CD4-positive, alpha-beta memory T cell (primary cell): ENCODE results near the gene SIN3B. TPM values are rescaled to one million over a fixed set of nuclear protein-coding genes. Genes with fewer than 3 reads are reported as not detected.

Experiments
- CTCF ChIA-PET: fragments of 350-600 bp; sonication (Branson Sonifier 250); formaldehyde crosslinking; loops from one replicate; lab custom pipeline; 2021; ENCODE audit warnings: inconsistent platforms; ENCODE audit not compliant: partially characterized antibody; lab: Charles Lee
- POLR2A ChIA-PET: fragments of 350-600 bp; sonication (Branson Sonifier 250); formaldehyde crosslinking; loops from one replicate; lab custom pipeline; 2021; ENCODE audit not compliant: partially characterized antibody; lab: Charles Lee
- DNase-seq, 5 donors: peaks; one replicate each; pipeline versions ENCODE4 v3.0.0 to v3.0.0-alpha.2; 2020 to 2022; ENCODE audit warnings: mixed read lengths in 1 of 5
- H3K27ac ChIP-seq: one replicate; pipeline ENCODE4 v1.7.0; 2013; ENCODE audit warnings: low read depth, low read length
- H3K27me3 ChIP-seq: 2 replicates; pipeline ENCODE4 v1.7.0; 2013; ENCODE audit warnings: mild to moderate bottlenecking, low read length, moderate library complexity; ENCODE audit not compliant: insufficient read depth
- H3K36me3 ChIP-seq: 2 replicates; pipeline ENCODE4 v1.7.0; 2013; ENCODE audit warnings: mild to moderate bottlenecking, low read length, moderate library complexity; ENCODE audit not compliant: insufficient read depth
- H3K4me1 ChIP-seq: 2 replicates; pipeline ENCODE4 v1.7.0; 2013; ENCODE audit warnings: mild to moderate bottlenecking, low read length, moderate library complexity; ENCODE audit not compliant: insufficient read depth
- H3K4me3 ChIP-seq, 2 donors: one replicate each; pipeline ENCODE4 v1.7.0; 2013; ENCODE audit warnings: low read length in 2 of 2, mild to moderate bottlenecking in 1 of 2
- H3K9me3 ChIP-seq, 2 donors: one replicate each; pipeline ENCODE4 v1.7.0; 2013; ENCODE audit warnings: low read length in 2 of 2, control low read depth in 1 of 2; ENCODE audit not compliant: control insufficient read depth in 1 of 2
- H3K27ac Mint-ChIP-seq, 7 donors: one replicate each; pipeline ENCODE4 v1.8.0; 2020 to 2021; ENCODE audit warnings: mixed read lengths in 7 of 7, mild to moderate bottlenecking in 6 of 7, inconsistent platforms in 3 of 7, moderate library complexity in 3 of 7
- H3K27me3 Mint-ChIP-seq, 2 donors: one replicate each; pipeline ENCODE4 v1.8.0; 2020 to 2021; ENCODE audit warnings: mixed read lengths in 2 of 2
- H3K36me3 Mint-ChIP-seq, 2 donors: one replicate each; pipeline ENCODE4 v1.8.0; 2020 to 2021; ENCODE audit warnings: mixed read lengths in 2 of 2, inconsistent platforms in 1 of 2, mild to moderate bottlenecking in 1 of 2
- H3K4me1 Mint-ChIP-seq, 4 donors: one replicate each; pipeline ENCODE4 v1.8.0; 2020 to 2021; ENCODE audit warnings: mixed read lengths in 4 of 4, mild to moderate bottlenecking in 1 of 4
- H3K4me3 Mint-ChIP-seq, 8 donors: one replicate each; pipeline ENCODE4 v1.8.0; 2020 to 2021; ENCODE audit warnings: mixed read lengths in 8 of 8, mild to moderate bottlenecking in 7 of 8, moderate library complexity in 6 of 8, inconsistent platforms in 3 of 8
- H3K9me3 Mint-ChIP-seq, 8 donors: one replicate each; pipeline ENCODE4 v1.8.0; 2020 to 2021; ENCODE audit warnings: mixed read lengths in 8 of 8, mild to moderate bottlenecking in 5 of 8, inconsistent platforms in 3 of 8, moderate library complexity in 1 of 8
- intact Hi-C: fragments of 100-400 bp; cut with micrococcal nuclease; formaldehyde crosslinking; loops from one replicate; pipeline ENCODE4 v1.15.1; 2023
- polyA plus RNA-seq, 2 donors: library from polyadenylated mRNA; unstranded; fragments of 300-500 nt; fragmentation: Illumina TruSeq; gene quantifications; one replicate each; pipeline ENCODE4 v1.2.3, GENCODE V29; 2021
- total RNA-seq, 2 experiments: library from RNA; stranded (reverse); gene quantifications; one replicate each; pipeline ENCODE4 v1.2.3, GENCODE V29; 2021

SIN3B gene
- total and polyA plus RNA-seq, 4 experiments from 2014 or later, result 1.4 to 88.4 (median 46.0) TPM

DNA sequence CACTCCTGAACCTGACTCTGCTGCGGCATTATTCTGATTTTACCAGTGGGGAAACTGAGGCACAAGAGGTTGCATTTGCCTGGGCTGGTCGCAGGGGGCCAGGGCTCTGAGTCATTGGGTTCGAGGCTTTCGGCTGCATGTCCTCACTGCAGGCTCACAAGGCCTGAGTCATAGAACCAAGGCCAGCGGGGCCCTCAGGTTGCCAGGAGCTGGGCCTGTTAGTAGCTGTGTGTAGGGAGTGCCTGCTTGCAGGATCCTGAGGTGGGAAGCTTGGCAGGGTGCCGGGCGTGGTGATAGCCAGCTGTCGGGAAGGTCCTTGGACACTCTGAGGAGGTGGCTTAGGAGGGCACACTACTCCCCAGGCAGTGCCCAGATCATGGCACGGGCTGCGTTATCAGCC lies 38.0 kb downstream of the SIN3B start:
- Mint-ChIP-seq H3K4me3 (no peak overlapping the region), H3K4me1 (peaks cover 0 to 5% (median 0%) of the 10 kb centered on the region in 4 donors), H3K27ac (peak overlapping the region in 1 of 7 donors; percentile 53), H3K9me3 (no peaks in the 10 kb centered on the region), H3K27me3 (no peaks in the 10 kb centered on the region), H3K36me3 (peaks cover 31 to 64% of the 10 kb centered on the region in 2 donors)
- ChIA-PET CTCF (no interaction called here), POLR2A (no interaction called here)
- DNase-seq, result no peak
- no peaks in the 10 kb centered on the region for H3K4me1 ChIP-seq
- no peaks in the 10 kb centered on the region for H3K9me3 ChIP-seq
- H3K27ac ChIP-seq, result no peak overlapping the region
- H3K36me3 ChIP-seq, result peaks cover 60% of the 10 kb centered on the region
- no peaks in the 10 kb centered on the region for H3K27me3 ChIP-seq
- intact Hi-C loops, result no loop called here
- no peak overlapping the region for H3K4me3 ChIP-seq

DNA sequence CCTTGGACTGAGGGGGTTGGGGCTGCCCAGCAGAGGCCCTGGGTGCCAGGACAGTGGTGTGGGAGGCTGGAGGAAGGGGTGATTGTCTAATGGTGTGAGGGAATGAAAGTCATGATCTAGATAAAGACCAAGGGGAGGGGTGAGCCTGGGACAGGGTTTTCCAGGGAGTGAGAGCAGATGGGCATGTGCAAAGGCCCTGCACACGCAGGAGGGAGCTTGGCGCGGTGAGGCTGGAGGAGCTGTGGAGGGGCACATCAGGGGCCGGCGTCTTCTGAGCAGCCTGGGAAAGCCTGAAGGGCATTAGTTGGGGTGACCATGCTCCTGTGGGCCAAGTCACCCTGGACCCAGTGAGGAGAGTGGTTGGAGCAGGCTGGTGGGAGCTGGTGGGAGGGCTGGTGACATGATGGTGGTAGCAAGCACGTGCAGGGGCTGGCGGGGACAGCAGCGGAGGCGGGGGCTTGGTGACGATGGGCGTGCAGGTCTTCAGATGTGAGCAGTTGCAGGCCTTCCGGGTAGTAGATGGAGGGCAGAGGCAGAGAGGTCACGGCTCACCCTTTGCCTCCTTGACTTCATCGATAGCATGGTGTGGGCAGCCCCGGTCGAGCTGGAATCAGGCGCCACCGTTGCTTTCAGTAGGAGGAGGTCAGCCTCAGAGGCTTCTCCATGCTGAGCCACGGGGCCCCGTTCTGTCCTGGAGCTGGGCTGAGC lies 39.4 kb downstream of the SIN3B start:
- H3K9me3 ChIP-seq, result no peaks in the 10 kb centered on the region
- POLR2A ChIA-PET, result no interaction called here
- DNase-seq, result no peak
- Mint-ChIP-seq H3K4me1 (peaks cover 0 to 5% (median under 1%) of the 10 kb centered on the region in 4 donors), H3K27ac (peak overlapping the region in 2 of 7 donors; percentile 38 to 63), H3K36me3 (peaks cover 30 to 59% of the 10 kb centered on the region in 2 donors), H3K27me3 (no peaks in the 10 kb centered on the region), H3K9me3 (no peaks in the 10 kb centered on the region), H3K4me3 (no peak overlapping the region)
- H3K27ac ChIP-seq, result no peak overlapping the region
- H3K27me3 ChIP-seq, result no peaks in the 10 kb centered on the region
- H3K4me1 ChIP-seq, result no peaks in the 10 kb centered on the region
- H3K4me3 ChIP-seq, result no peak overlapping the region
- H3K36me3 ChIP-seq, result peaks cover 50% of the 10 kb centered on the region
- CTCF ChIA-PET, result no interaction called here
- intact Hi-C loops, result no loop called here

- Histone ChIP-seq H3K9me3 (no peaks in the 10 kb centered on the region), H3K27ac (no peak overlapping the region), H3K4me1 (no peaks in the 10 kb centered on the region), H3K27me3 (no peaks in the 10 kb centered on the region), H3K4me3 (no peak overlapping the region), H3K36me3 (peaks cover 47% of the 10 kb centered on the region)
- ChIA-PET CTCF (no interaction called here), POLR2A (no interaction called here)
- Mint-ChIP-seq H3K4me3 (no peak overlapping the region), H3K4me1 (peaks cover 5 to 14% (median 8%) of the 10 kb centered on the region in 4 donors), H3K36me3 (peaks cover 35 to 63% of the 10 kb centered on the region in 2 donors), H3K27ac (no peak overlapping the region), H3K9me3 (no peaks in the 10 kb centered on the region), H3K27me3 (no peaks in the 10 kb centered on the region)
- intact Hi-C loops, result no loop called here
- DNase-seq, result no peak
These were observed 40.3 kb downstream of the SIN3B start for GRCh38 chr19:16869331-16869972.

DNA sequence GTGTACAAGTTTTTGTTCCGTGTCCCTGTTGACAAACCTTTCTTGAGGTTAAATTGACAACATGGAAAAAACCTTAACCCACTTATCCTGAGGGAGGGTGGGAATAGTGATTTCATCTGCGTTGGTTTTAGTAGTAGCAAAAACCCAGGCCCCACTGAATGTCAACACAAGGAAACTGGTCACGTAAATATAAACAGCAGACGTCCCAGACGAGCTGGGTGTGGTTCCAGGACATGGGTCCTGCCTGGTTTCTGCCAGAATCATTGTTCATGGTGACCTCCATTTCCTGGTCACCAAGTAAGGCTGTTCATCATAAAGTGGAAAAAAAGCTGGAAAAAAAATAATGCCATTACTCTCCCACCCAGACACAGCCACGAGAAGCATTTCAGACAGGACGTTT lies 42.7 kb downstream of the SIN3B start:
- H3K27me3 Mint-ChIP-seq, result no peaks in the 10 kb centered on the region
- H3K27ac ChIP-seq, result no peak overlapping the region

GRCh38 chr19:16872728-16873127 lies 43.5 kb downstream of the SIN3B start:
- Mint-ChIP-seq H3K27ac (peak overlapping the region in 2 of 7 donors; percentile 7 to 15), H3K27me3 (no peaks in the 10 kb centered on the region), H3K4me3 (no peak overlapping the region), H3K4me1 (peaks cover 9 to 20% (median 12%) of the 10 kb centered on the region in 4 donors), H3K36me3 (peaks cover 39 to 63% of the 10 kb centered on the region in 2 donors), H3K9me3 (no peaks in the 10 kb centered on the region)
- Histone ChIP-seq H3K27ac (no peak overlapping the region), H3K36me3 (peaks cover 42% of the 10 kb centered on the region), H3K4me3 (no peak overlapping the region), H3K27me3 (no peaks in the 10 kb centered on the region), H3K4me1 (no peaks in the 10 kb centered on the region), H3K9me3 (no peaks in the 10 kb centered on the region)
- intact Hi-C loops, result no loop called here
- POLR2A ChIA-PET, result no interaction called here
- no peak for DNase-seq
- CTCF ChIA-PET, result no interaction called here

More for the DNA sequence above, 42.7 kb downstream of the SIN3B start:
- H3K27ac Mint-ChIP-seq, result peak overlapping the region in 4 of 7 donors; percentile 12 to 55 (median 24)
- H3K9me3 Mint-ChIP-seq, result no peaks in the 10 kb centered on the region
- no peaks in the 10 kb centered on the region for H3K27me3 ChIP-seq
- H3K4me1 Mint-ChIP-seq, result peaks cover 9 to 20% (median 12%) of the 10 kb centered on the region in 4 donors
- peaks cover 41% of the 10 kb centered on the region for H3K36me3 ChIP-seq
- no peak overlapping the region for H3K4me3 Mint-ChIP-seq
- no peaks in the 10 kb centered on the region for H3K4me1 ChIP-seq
- DNase-seq, result no peak
- intact Hi-C loops, result no loop called here
- H3K36me3 Mint-ChIP-seq, result peaks cover 36 to 60% of the 10 kb centered on the region in 2 donors
- H3K4me3 ChIP-seq, result no peak overlapping the region
- no peaks in the 10 kb centered on the region for H3K9me3 ChIP-seq
- ChIA-PET POLR2A (no interaction called here), CTCF (no interaction called here)

DNA sequence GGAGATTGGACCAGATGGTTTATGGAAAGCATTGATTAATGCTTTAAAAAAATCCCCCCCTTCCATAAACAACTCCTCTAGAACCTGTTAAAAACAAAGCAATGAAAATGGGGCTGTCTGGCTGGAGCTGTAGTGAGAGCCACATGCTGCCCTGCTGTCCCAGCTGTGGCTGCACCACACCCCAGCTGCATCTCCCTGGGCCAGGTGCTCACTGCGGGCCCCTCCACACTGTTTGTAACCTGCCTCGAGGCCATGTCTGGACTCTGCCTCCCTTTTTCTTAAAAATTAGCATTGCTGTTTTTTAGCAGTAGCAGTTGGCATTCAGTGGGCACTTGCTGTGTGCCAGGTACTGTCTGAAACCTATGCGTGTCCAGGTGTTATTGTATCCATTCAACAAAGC lies 44.4 kb downstream of the SIN3B start:
- intact Hi-C loops, result no loop called here
- H3K4me1 ChIP-seq, result no peaks in the 10 kb centered on the region
- no peaks in the 10 kb centered on the region for H3K27me3 ChIP-seq
- Mint-ChIP-seq H3K4me1 (peaks cover 9 to 20% (median 12%) of the 10 kb centered on the region in 4 donors), H3K27ac (peak overlapping the region in 6 of 7 donors; percentile 31 to 92 (median 74)), H3K36me3 (peaks cover 45 to 58% of the 10 kb centered on the region in 2 donors), H3K9me3 (no peaks in the 10 kb centered on the region), H3K4me3 (no peak overlapping the region), H3K27me3 (no peaks in the 10 kb centered on the region)
- H3K36me3 ChIP-seq, result peaks cover 37% of the 10 kb centered on the region
- CTCF ChIA-PET, result no interaction called here
- H3K4me3 ChIP-seq, result no peak overlapping the region
- no peaks in the 10 kb centered on the region for H3K9me3 ChIP-seq
- no peak for DNase-seq
- H3K27ac ChIP-seq, result no peak overlapping the region
- POLR2A ChIA-PET, result no interaction called here

DNA sequence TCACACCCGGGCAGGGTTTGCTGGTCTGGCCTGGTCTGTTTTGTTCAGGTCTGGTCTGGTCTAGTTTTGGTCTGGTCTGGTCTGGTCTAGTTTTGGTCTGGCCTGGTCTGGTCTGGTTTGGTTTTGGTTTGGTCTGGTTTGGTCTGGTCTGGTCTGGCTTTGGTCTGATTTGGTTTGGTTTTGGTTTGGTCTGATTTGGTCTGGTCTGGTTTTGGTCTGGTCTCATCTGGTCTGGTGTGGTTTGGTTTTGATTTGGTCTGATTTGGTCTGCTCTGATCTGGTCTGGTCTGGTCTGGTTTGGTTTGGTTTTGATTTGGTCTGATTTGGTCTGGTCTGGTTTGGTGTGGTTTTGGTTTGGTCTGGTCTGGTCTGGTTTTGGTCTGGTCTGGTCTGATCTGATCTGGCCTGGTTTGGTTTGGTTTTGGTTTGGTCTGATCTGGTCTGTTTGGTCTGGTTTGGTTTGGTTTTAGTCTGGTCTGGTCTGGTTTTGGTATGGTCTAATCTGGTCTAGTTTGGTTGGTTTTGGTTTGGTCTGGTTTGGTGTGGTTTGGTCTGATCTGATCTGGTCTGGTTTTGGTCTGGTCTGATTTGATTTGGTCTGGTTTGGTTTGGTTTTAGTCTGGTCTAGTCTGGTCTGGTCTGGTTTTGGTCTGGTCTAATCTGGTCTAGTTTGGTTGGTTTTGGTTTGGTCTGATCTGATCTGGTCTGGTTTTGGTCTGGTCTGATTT lies 45.2 kb downstream of the SIN3B start:
- H3K4me3 Mint-ChIP-seq, result peak overlapping the region in 1 of 8 donors; percentile 7
- H3K4me1 Mint-ChIP-seq, result peaks cover 9 to 20% (median 12%) of the 10 kb centered on the region in 4 donors
- POLR2A ChIA-PET, result no interaction called here
- DNase-seq, result no peak
- H3K9me3 Mint-ChIP-seq, result peaks cover 0 to 3% (median 0%) of the 10 kb centered on the region in 8 donors
- H3K27me3 Mint-ChIP-seq, result no peaks in the 10 kb centered on the region
- Histone ChIP-seq H3K4me1 (no peaks in the 10 kb centered on the region), H3K36me3 (peaks cover 38% of the 10 kb centered on the region), H3K4me3 (no peak overlapping the region), H3K27ac (no peak overlapping the region), H3K9me3 (no peaks in the 10 kb centered on the region), H3K27me3 (no peaks in the 10 kb centered on the region)
- CTCF ChIA-PET, result no interaction called here
- peaks cover 53 to 59% of the 10 kb centered on the region in 2 donors for H3K36me3 Mint-ChIP-seq
- H3K27ac Mint-ChIP-seq, result peak overlapping the region; percentile 69 to 92 (median 81)
- intact Hi-C loops, result no loop called here
